UCSD-AML1 (cell line): ENCODE data around the gene RNASE13.
A peak's percentile ranks its signal among the peaks of the same experiment; 100 is the strongest.

Experiments used
- DNase-seq: peaks from one replicate; lab custom pipeline; 2025; ENCODE audit not compliant: unreplicated experiment; lab: John Stamatoyannopoulos, UW

Gene RNASE13, protein sequence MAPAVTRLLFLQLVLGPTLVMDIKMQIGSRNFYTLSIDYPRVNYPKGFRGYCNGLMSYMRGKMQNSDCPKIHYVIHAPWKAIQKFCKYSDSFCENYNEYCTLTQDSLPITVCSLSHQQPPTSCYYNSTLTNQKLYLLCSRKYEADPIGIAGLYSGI

DNA sequence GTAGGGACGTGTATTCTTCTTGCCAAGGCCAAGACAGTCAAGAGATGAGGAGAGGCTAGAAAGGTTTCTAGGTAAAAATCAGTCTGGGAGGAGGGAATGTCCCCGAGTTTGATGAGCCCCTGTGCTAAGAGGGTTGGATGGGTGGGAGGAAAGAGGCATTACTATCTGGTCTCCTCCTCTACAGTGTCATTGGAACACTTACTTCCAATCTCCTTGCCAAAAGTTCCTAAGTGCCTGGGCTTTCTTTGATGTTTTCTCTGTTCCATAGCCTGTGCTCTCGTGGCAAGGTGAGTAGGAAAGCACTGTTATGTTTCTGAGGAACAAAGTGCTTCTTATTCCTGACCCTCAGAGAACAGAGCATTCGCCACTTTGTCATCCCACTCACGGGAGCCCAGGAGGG is at the start of gene RNASE13:
Gene RNASE13, minus strand, starts transcription at position 101 of the 400 bp plus-strand sequence. CDS start 519 bp downstream, outside the sequence.
- no peak for DNase-seq

DNA sequence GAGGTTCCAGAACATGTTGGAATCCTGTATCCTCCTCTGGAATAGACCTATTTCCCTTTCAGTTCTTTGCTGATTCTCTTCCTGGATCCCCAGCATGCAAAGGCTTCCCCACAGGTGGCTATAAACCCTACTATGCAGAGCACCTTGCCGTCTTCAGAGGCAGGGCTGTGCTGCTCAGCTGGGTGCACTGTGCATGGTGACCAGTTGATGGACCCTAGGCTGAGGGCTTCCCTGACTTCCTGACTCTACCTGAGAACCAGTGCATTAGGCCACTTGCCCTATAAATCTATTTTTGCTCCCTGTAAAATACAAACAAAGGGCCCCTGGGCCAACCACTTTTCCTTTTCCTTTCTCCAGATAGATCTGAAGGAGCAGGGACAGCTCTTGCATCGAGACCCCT is 49.8 kb upstream of the RNASE13 start:
- no peak for DNase-seq

DNA sequence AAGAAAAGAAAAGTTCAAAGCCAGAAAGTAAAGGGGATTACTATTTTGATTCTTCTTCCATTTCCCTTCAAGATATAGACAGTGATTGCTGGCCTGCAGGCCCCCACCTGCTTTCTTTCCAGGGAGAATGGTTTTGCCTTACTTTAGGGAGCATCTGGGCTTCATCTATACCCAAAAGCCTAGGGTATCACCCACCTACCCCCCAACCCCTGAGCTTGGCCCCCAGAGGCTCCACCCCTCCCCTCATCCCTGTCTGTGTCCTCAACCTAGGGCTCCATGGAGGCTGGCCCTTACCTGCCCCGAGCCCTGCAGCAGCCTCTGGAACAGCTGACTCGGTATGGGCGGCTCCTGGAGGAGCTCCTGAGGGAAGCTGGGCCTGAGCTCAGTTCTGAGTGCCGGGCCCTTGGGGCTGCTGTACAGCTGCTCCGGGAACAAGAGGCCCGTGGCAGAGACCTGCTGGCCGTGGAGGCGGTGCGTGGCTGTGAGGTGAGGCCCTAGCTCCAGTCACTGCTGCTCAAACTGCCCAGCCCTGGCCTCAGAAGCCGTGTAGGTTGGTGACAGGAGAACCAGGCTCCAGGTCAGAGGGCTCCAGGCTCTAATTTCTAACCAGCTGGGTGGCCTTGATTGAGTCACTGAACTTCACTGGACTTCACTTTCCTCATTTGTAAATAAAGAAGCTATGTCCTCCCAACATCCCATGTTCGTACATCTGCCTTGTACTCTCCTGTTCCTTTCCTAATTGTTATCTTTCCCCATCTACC is 49.1 kb upstream of the RNASE13 start:
- no peak for DNase-seq

DNA sequence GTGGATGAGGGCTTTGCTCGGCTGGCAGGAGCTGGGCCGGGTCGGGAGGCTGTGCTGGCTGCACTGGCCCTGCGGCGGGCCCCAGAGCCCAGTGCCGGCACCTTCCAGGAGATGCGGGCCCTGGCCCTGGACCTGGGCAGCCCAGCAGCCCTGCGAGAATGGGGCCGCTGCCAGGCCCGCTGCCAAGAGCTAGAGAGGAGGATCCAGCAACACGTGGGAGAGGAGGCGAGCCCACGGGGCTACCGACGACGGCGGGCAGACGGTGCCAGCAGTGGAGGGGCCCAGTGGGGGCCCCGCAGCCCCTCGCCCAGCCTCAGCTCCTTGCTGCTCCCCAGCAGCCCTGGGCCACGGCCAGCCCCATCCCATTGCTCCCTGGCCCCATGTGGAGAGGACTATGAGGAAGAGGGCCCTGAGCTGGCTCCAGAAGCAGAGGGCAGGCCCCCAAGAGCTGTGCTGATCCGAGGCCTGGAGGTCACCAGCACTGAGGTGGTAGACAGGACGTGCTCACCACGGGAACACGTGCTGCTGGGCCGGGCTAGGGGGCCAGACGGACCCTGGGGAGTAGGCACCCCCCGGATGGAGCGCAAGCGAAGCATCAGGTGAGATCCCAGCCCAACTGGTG is 47.0 kb upstream of the RNASE13 start:
- DNase-seq: no peak

DNA sequence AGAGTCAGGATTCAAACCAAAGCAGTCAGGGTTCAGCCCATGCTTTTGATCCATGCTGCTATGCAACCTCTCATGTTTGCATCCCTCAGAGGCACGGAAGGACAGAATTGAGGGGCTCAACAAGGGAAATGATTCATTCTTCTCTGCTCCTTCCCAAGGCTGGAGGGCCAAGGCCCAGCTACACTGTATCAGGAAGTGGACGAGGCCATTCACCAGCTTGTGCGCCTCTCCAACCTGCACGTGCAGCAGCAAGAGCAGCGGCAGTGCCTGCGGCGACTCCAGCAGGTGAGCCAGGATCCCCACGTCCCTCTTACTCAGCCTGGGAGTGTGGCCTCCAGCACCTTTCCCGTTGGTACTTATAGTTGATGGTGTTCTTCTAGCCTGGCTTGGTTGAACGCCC is 44.1 kb upstream of the RNASE13 start:
- DNase-seq: no peak

DNA sequence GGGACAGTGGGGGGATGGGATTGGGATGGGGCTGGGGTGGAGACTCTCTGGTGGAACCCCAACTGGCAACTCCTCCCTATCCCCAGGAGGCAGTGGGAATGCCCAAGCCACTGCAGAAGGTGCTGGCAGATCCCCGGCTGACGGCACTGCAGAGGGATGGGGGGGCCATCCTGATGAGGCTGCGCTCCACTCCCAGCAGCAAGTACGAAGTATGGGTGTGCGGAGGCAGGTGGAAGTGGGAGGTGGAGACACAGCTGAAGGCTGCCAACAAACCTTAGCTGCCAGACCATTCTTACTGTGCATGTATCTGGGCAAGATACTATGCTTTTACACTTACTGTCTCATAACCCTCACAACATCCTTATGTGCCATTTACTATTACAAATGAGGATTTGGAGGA is 43.7 kb upstream of the RNASE13 start:
- no peak for DNase-seq

DNA sequence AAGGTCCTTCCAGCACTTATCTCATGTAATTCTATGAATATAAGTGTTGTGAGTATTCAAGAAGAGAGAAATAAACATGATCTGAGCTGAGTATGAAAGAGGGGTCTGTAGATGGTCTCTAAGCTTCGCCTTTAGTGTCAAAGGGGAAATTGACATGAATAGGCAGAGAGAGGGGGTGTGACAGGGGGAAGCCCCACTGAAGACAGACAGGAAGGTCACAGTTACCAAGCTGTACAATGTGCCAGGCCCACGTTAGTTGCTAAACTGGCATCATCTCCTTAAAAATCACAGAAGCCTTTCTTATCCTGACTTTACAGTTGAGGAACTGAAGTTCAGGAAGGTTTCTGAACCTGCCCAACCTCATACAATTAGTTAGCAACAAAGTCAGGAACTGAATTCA is 43.1 kb upstream of the RNASE13 start:
- no peak for DNase-seq

DNA sequence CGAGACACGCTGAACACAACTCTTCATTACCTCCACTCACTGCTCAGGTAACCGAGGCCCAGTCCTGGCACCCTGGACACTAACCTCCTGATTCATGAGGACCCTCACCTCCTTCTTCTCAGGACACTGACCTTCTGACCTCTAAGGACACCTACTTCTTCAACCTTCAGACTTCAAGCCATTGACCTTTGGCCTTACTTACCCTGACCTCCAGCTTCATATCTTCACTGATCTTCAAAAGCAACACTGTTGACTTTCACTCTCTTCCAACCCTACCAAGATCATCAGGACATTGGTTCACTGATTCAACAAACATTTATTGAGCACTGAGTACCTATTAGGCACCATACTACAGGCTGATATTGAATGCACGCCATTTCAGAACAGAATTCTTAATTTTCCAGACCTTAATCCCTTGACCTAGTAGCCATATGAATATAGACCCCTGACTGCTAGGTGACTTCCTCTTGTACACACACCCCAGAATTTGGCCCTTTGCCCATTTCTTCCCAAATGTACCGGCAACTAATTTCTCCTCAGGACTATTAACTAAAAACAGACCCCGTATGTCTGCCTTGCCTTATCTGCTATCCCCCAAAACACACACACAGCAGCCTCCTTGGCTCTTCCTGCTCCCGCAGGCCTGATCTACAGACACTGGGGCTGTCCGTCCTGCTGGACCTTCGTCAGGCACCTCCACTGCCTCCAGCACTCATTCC is 41.3 kb upstream of the RNASE13 start:
- no peak for DNase-seq

DNA sequence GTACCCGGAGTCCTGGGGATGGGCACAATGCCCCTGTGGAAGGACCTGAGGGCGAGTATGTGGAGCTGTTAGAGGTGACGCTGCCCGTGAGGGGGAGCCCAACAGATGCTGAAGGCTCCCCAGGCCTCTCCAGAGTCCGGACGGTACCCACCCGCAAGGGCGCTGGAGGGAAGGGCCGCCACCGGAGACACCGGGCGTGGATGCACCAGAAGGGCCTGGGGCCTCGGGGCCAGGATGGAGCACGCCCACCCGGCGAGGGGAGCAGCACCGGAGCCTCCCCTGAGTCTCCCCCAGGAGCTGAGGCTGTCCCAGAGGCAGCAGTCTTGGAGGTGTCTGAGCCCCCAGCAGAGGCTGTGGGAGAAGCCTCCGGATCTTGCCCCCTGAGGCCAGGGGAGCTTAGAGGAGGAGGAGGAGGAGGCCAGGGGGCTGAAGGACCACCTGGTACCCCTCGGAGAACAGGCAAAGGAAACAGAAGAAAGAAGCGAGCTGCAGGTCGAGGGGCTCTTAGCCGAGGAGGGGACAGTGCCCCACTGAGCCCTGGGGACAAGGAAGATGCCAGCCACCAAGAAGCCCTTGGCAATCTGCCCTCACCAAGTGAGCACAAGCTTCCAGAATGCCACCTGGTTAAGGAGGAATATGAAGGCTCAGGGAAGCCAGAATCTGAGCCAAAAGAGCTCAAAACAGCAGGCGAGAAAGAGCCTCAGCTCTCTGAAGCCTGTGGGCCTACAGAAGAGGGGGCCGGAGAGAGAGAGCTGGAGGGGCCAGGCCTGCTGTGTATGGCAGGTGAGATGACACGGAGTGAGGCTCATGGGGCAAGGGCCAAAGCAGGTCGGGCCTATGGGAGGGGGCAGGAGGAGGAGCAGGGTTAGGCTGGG is 40.0 kb upstream of the RNASE13 start:
- DNase-seq: no peak

DNA sequence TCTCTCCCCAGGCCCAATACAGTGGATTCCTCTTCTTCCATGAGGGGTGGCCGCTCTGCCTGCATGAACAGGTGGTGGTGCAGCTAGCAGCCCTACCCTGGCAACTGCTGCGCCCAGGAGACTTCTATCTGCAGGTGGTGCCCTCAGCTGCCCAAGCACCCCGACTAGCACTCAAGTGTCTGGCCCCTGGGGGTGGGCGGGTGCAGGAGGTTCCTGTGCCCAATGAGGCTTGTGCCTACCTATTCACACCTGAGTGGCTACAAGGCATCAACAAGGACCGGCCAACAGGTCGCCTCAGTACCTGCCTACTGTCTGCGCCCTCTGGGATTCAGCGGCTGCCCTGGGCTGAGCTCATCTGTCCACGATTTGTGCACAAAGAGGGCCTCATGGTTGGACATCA is 39.3 kb upstream of the RNASE13 start:
- no peak for DNase-seq

DNA sequence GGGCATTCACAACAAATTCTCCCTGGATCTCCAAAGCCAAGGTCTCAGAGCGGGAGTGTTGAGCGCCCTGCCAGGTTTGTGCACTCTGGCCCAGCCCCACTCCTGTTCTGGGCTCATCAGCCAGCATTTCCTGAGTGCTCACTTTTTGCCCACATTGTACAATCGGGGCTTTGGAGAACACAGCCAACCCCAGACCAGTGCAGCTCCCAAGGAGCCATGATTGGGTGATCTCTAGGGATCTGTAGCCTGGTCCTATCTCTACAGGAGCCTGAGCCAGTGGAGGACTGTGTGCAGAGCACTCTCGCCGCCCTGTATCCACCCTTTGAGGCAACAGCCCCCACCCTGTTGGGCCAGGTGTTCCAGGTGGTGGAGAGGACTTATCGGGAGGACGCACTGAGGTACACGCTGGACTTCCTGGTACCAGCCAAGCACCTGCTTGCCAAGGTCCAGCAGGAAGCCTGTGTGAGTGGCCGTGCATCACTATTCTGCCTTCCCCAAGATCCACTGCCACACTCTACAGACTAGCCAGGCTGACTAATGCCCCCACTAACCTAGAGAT is 38.3 kb upstream of the RNASE13 start:
- DNase-seq: no peak

DNA sequence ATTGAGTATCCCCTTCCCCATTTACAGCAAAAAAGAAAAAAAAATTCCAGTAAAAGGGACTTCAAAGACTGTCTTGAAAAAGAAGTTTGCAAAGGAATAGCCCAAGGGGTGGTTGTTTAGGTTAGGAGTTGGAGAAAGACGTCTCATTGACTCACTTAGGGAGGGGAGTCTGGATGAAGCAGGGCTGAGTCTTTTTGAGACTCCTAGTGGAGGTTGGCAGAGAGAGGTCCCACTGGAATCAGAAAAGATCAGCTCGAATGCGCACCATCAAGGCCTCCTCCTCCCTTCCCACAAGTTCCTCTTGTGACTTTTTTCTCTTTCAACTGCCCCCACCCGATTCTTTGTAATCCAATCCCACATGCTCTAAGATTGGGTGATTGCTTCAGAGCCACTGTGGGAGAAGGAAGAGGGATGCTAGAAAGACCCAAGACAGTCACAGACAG is 37.4 kb upstream of the RNASE13 start:
- peak; percentile 21 for DNase-seq

DNA sequence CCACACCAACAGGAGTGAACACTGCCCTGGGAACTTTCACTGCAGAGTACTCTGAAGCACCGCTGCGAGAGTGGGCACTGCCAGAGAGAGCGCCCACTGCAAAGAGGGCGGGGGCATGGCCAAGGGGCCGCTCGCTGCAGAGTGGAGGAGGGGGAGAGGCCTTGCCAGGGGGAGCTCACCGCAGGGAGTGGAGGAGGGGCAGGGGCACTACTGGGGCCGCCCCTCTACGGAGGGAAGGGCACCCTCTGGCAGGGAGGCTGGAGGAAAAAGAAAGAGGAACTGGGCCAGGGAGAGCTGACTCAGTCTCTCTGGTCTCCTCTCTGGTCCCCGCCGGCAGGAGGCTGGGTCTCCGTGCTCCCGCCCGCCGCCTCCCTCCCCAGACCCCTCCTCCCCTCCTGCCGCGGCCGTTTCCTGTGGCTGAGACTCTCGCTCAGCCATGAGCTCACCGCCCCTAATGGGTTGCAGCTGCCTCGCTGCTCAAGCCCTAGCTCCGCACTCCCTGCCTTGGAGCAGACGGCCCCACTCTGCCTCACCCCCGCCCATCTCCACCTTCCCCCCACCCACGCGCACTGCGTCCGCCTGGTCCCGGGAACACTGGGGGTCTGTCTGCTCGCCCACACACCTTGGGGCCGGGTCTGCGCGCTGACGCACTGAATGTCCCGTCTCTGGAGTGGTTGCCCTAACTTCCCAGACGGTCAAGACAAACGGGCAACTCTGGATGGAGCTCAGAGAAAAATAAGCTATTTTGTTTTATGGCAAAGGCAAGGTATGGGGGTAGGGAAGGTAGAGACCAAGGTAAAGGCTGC is 36.8 kb upstream of the RNASE13 start:
- DNase-seq: peak; percentile 88

DNA sequence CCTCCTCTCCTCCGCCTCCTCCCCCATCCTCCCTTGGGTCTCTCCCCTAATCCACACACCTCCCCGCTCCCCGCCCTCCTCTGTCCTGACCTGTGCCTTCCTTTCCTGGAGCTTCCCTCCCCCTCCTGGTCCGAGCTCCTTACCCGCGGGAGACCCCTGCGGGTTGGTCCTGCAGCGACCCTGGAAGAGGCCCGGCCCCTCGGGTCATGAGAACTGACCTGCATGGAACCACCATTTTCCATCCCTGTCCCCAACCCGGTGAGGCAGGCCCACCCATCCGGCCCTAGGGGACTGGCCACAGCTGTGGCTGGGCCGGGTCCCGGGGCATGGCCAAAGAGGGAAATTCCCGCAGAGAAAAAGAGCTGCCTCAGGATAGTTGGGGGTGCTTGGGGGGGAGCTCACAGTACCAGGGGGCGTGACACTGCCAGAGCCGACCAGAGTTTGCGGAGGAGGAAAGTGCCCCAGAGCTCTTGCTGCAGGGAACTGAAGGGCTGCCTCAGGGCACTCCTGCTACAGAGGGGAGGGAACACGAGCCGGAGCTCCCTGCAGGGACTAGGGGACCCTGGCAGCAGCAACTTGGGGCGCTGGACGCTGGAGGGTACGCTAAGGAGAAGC is 36.1 kb upstream of the RNASE13 start:
- no peak for DNase-seq

DNA sequence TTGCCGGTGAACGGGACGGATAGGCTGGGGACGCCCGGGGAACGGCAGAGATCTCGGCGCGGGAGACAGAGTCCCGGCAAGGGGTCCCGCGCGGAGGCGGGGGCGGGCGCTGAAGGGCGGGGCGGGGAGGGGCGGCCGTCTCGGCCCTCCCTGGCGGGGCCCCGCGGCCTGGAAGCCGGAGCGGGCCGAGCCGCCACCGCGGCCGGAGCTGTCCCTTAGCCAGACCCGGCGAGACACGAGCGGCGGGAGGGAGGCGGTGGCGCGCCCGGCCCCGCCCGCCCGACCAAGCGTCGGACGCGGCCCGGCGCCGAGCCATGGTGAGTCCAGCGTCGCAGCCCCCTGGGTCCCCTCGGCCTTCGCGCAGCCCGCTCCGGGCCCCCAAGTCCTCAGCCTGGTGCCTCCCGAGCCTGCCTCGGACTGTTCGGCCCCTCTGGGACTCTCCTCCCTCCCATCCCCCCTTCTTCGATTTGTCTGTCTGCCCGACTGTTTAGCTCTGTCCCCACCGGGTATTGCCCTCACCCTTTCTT is 35.5 kb upstream of the RNASE13 start, which contains the start of gene ARHGEF40:
Gene ARHGEF40, plus strand, starts transcription at position 222 of the 527 bp plus-strand sequence. Its CDS starts 93 bp downstream, at position 315.
- DNase-seq: peak; percentile 44

DNA sequence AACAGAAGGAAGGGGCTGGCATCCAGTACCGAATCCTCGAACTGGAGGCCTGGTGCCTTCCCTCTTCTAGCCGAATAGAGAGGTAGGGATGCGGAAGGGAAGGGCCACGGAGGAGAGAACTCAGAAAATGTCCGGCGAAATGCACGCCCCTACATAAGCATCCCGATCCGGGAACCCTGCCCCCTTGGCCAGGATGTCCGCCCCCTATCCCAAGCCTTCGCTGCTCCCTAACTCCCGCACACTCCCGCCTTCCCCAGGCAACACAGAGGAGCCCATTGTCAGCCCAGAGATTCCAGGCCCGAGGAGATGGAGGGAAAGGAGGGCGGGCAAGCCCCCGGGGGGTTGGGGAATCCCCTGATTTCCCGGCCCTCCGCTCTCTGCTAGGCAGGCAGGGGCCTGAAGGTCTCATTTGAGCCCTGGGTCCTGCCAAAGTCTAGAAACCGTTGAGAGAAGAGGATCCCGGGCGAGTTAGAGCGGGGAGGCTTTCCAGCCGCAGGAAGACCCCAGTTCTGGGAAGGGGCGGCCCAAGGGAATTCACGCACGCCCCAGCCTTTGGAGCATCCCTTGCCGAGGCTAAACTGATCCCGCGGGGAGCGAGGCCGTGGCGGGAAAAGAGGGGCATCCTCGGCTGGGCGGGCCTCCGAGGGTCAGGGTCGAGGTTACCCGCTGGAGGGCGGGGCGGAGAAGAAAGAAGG is 34.9 kb upstream of the RNASE13 start:
- DNase-seq: no peak

DNA sequence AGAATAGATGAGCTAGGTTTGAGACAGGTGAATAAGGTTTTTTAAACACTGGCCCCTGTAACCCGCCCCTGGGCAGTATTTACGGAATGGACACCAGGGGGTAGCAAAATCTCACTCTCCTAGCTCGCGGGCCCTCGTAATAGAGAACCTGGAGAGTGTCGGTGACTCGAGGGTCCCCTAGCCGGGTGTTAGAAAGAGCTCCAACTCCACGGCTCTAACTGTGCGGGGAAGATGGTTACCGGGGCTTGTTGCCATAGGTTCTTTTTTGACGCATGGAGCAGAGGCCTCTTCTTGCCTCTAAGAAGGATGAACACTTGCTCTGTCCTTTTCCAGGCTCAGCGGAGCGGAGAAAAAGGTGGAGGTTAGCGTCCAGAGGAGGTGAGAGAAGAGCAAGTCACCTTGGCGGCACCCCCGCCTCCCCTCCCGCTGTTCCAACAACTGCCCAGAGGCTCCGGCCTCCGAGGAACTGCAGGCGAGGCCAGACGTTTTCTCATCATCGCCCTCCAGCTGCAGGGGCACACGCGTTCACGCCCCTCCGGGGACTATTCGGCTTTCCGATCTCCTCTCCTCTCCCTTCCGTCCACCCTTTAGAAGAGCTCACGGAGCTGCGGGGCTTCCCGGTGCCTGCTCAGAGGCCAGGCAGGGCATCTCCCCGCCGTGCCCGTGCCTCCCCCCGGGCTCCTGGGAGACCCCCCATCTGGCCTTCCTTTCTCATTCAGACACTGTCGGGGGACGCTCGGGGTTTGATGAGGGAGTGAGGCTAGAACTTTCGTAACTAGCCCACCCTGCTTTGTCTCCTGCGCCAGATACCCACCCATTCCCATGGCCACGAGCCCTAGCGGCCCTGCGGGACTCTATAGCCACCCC is 34.1 kb upstream of the RNASE13 start:
- DNase-seq: peak; percentile 45
